ENCODE results near the gene RPL18A. TPM values are rescaled to one million over a fixed set of nuclear protein-coding genes. Genes with fewer than 3 reads are reported as not detected.

RPL18A gene
- total RNA-seq, 1 experiment from 2014 or later: 3,250 TPM

GRCh38 chr19:17832443-17833208 is 27.1 kb upstream of the RPL18A start:
- ChIA-PET POLR2A (interaction anchor here (0.7 kb wide), 1 partner anchor 10 kb away, joined by 4 read pairs; no protein-coding TSS in a partner anchor), CTCF (interaction anchor here (0.6 to 1.1 kb wide), 2 partner anchors 259 to 437 kb away, joined by 3 to 4 read pairs; no protein-coding TSS in a partner anchor)
- H3K4me3 Mint-ChIP-seq (ENCODE audit: unreplicated experiment): no peak overlapping the region
- no peak overlapping the region for H3K27ac Mint-ChIP-seq (ENCODE audit: low read depth, unreplicated experiment)
- H3K4me1 Mint-ChIP-seq (ENCODE audit: insufficient read depth, unreplicated experiment): peaks cover 6% of the 10 kb centered on the region
- no peaks in the 10 kb centered on the region for H3K9me3 Mint-ChIP-seq (ENCODE audit: unreplicated experiment)
- no peaks in the 10 kb centered on the region for H3K27me3 Mint-ChIP-seq (ENCODE audit: insufficient read depth, unreplicated experiment)
- no peak for DNase-seq (ENCODE audit: unreplicated experiment)
- no peaks in the 10 kb centered on the region for H3K36me3 Mint-ChIP-seq (ENCODE audit: insufficient read depth, unreplicated experiment)
- BruUV-seq (replicated peaks): no TSS peak
- intact Hi-C loops (cut with micrococcal nuclease): no loop called here
- no peak for TF ChIP-seq CTCF (IDR thresholded peaks at IDR 0.05; ENCODE audit: unreplicated experiment)

- no peaks in the 10 kb centered on the region for H3K36me3 Mint-ChIP-seq (ENCODE audit: insufficient read depth, unreplicated experiment)
- intact Hi-C loops (cut with micrococcal nuclease): no loop called here
- no peaks in the 10 kb centered on the region for H3K4me1 Mint-ChIP-seq (ENCODE audit: insufficient read depth, unreplicated experiment)
- no TSS peak for BruUV-seq (replicated peaks)
- DNase-seq (ENCODE audit: unreplicated experiment): no peak
- no peak overlapping the region for H3K27ac Mint-ChIP-seq (ENCODE audit: low read depth, unreplicated experiment)
- ChIA-PET CTCF (interaction anchor here (0.7 to 1.4 kb wide), 2 partner anchors 11 to 60 kb away, joined by 3 to 5 read pairs; no protein-coding TSS in a partner anchor), POLR2A (interaction anchor here (1.2 kb wide), 1 partner anchor 21 kb away, joined by 3 read pairs; no protein-coding TSS in a partner anchor)
- no peak overlapping the region for H3K4me3 Mint-ChIP-seq (ENCODE audit: unreplicated experiment)
- H3K27me3 Mint-ChIP-seq (ENCODE audit: insufficient read depth, unreplicated experiment): no peaks in the 10 kb centered on the region
- H3K9me3 Mint-ChIP-seq (ENCODE audit: unreplicated experiment): no peaks in the 10 kb centered on the region
- peak; percentile 6 for TF ChIP-seq CTCF (IDR thresholded peaks at IDR 0.05; ENCODE audit: unreplicated experiment)
Measured at GRCh38 chr19:17834350-17835181, 25.1 kb upstream of the RPL18A start.

- H3K4me1 Mint-ChIP-seq (ENCODE audit: insufficient read depth, unreplicated experiment): no peaks in the 10 kb centered on the region
- BruUV-seq (replicated peaks): no TSS peak
- DNase-seq (ENCODE audit: unreplicated experiment): no peak
- H3K4me3 Mint-ChIP-seq (ENCODE audit: unreplicated experiment): no peak overlapping the region
- intact Hi-C loops (cut with micrococcal nuclease): no loop called here
- H3K36me3 Mint-ChIP-seq (ENCODE audit: insufficient read depth, unreplicated experiment): no peaks in the 10 kb centered on the region
- POLR2A ChIA-PET: no interaction called here
- CTCF ChIA-PET: interaction anchor here (1.4 kb wide), 1 partner anchor 61 kb away, joined by 5 read pairs; no protein-coding TSS in a partner anchor
- no peak overlapping the region for H3K27ac Mint-ChIP-seq (ENCODE audit: low read depth, unreplicated experiment)
- no peak for TF ChIP-seq CTCF (IDR thresholded peaks at IDR 0.05; ENCODE audit: unreplicated experiment)
- H3K9me3 Mint-ChIP-seq (ENCODE audit: unreplicated experiment): no peaks in the 10 kb centered on the region
- no peaks in the 10 kb centered on the region for H3K27me3 Mint-ChIP-seq (ENCODE audit: insufficient read depth, unreplicated experiment)
Measured at GRCh38 chr19:17835182-17836006, 24.3 kb upstream of the RPL18A start.

All from MCF 10A (cell line).